ENCODE measurements around the gene NOTCH2.

Gene NOTCH2

GRCh38 chr1:119869995-119870394 lies 199.5 kb downstream of the NOTCH2 start:
- no peak for DNase-seq

DNA sequence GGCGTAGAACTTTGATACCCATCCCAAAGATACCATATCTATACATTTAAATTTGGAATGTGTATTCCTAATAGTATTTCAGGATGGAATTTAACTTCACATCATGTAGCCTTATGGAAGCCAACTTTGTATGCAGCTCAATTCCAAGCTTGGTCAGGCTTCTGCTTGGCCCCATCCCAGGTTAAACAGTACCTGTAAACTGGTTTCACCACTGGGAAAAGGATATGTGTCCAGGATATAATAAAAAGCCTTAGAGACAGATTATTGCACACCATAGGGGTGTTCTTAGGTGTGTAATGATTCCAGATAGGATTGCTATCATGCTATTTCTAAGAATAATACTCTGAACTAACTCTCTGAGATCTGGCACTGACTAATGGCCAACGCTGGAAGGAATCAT lies 201.3 kb downstream of the NOTCH2 start:
- no peak for DNase-seq

DNA sequence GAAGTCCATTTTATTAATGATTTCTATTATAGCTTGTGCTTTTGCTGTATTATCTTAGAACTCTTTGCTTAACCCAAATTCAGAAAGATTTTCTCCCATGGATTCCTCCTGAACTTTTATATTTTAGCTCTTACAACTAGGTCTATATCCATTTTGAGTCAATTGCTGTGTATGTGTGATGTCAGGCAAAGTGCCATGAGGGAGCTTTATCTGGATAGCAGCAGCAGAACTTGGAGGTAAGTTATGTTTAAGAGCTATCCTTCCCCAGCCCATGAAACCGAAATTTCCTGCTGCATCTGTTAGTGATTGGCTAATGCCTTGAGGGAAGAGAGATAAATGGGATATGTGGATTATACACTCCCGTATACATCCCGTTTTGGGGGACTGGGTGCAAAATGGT lies 203.0 kb downstream of the NOTCH2 start:
- DNase-seq, result no peak

DNA sequence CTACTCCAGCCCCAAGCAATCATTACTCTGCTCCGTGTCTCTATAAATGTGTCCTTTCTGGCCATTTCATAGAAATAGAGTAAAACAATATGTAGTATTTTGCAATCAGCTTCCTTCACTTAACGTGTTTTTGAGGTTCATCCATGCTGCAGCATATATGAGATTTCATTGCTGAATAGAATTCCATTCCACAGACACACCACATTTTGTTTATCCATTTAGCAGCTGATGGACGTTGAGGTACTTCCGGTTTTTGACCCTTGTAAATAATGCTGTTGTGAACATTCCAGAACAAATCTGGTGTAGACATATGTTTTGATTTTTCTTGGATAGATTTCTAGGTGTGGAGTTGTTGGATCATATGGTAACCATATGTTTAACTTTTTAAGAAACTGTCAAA lies 203.8 kb downstream of the NOTCH2 start:
- no peak for DNase-seq

GRCh38 chr1:119862276-119862675 lies 207.2 kb downstream of the NOTCH2 start:
- no peak for DNase-seq

Data from activated T-cell treated with anti-CD3 and anti-CD28 coated beads, Interleukin-2, amount 50 U/mL, for 48 hours (primary cell).